ENCODE data around the gene SEPTIN14. TPM values are rescaled to one million over a fixed set of nuclear protein-coding genes. Genes with fewer than 3 reads are reported as not detected.
A peak's percentile ranks its signal among the peaks of the same experiment; 100 is the strongest.
"Not testable (repeated sequence)": the region's sequence is repeated elsewhere in the genome, so short reads cannot be mapped to it uniquely, and the experiment has no call there.

SEPTIN14 gene
- total RNA-seq, 1 experiment from 2014 or later = not detected

GRCh38 chr7:55895021-55895420 is 32.5 kb upstream of the SEPTIN14 start:
- Histone ChIP-seq H3K4me1 (ENCODE audit: insufficient read depth, low read length, poor library complexity, severe bottlenecking) (no peaks in the 10 kb centered on the region), H3K4me3 (ENCODE audit: low read depth, low read length, poor library complexity, severe bottlenecking) (no peak overlapping the region), H3K36me3 (ENCODE audit: insufficient read depth, low read length, poor library complexity, severe bottlenecking) (no peaks in the 10 kb centered on the region), H3K9me3 (ENCODE audit: low read depth, low read length, poor library complexity, severe bottlenecking) (no peaks in the 10 kb centered on the region), H3K27ac (ENCODE audit: low read depth, low read length, poor library complexity, severe bottlenecking) (no peak overlapping the region), H3K27me3 (replicated peaks; ENCODE audit: insufficient read depth, low read depth, low read length, poor library complexity) (no peaks in the 10 kb centered on the region)
- ChIA-PET POLR2A (ENCODE audit: low non-redundant PET) (no interaction called here), CTCF (no interaction called here)
- no peak for TF ChIP-seq CTCF (conservative IDR thresholded peaks at IDR 0.05; ENCODE audit: low read depth, low read length)
- intact Hi-C loops (cut with micrococcal nuclease; ENCODE audit: unreplicated experiment) = no loop called here
- no peak for DNase-seq (ENCODE audit: low spot score)
- BruUV-seq (replicated peaks) = no TSS peak

GRCh38 chr7:55893940-55894339 is 31.4 kb upstream of the SEPTIN14 start:
- DNase-seq (ENCODE audit: low spot score) = no peak
- H3K36me3 ChIP-seq (ENCODE audit: insufficient read depth, low read length, poor library complexity, severe bottlenecking) = no peaks in the 10 kb centered on the region
- H3K27ac ChIP-seq (ENCODE audit: low read depth, low read length, poor library complexity, severe bottlenecking) = no peak overlapping the region
- TF ChIP-seq CTCF (conservative IDR thresholded peaks at IDR 0.05; ENCODE audit: low read depth, low read length) = no peak
- POLR2A ChIA-PET (ENCODE audit: low non-redundant PET) = no interaction called here
- H3K4me3 ChIP-seq (ENCODE audit: low read depth, low read length, poor library complexity, severe bottlenecking) = no peak overlapping the region
- no TSS peak for BruUV-seq (replicated peaks)
- CTCF ChIA-PET = no interaction called here
- no peaks in the 10 kb centered on the region for H3K27me3 ChIP-seq (replicated peaks; ENCODE audit: insufficient read depth, low read depth, low read length, poor library complexity)
- no peaks in the 10 kb centered on the region for H3K4me1 ChIP-seq (ENCODE audit: insufficient read depth, low read length, poor library complexity, severe bottlenecking)
- intact Hi-C loops (cut with micrococcal nuclease; ENCODE audit: unreplicated experiment) = no loop called here
- H3K9me3 ChIP-seq (ENCODE audit: low read depth, low read length, poor library complexity, severe bottlenecking) = no peaks in the 10 kb centered on the region

- H3K9me3 ChIP-seq (ENCODE audit: low read depth, low read length, poor library complexity, severe bottlenecking); BruUV-seq (replicated peaks); H3K36me3 ChIP-seq (ENCODE audit: insufficient read depth, low read length, poor library complexity, severe bottlenecking); H3K4me1 ChIP-seq (ENCODE audit: insufficient read depth, low read length, poor library complexity, severe bottlenecking); intact Hi-C loops (cut with micrococcal nuclease; ENCODE audit: unreplicated experiment); H3K27ac ChIP-seq (ENCODE audit: low read depth, low read length, poor library complexity, severe bottlenecking); H3K27me3 ChIP-seq (replicated peaks; ENCODE audit: insufficient read depth, low read depth, low read length, poor library complexity); POLR2A ChIA-PET (ENCODE audit: low non-redundant PET); CTCF ChIA-PET; DNase-seq (ENCODE audit: low spot score): not testable (repeated sequence)
- H3K4me3 ChIP-seq (ENCODE audit: low read depth, low read length, poor library complexity, severe bottlenecking) = peak overlapping the region; percentile 55
Observed at GRCh38 chr7:55888378-55888777, 25.8 kb upstream of the SEPTIN14 start.

- intact Hi-C loops (cut with micrococcal nuclease; ENCODE audit: unreplicated experiment) = no loop called here
- Histone ChIP-seq H3K4me1 (ENCODE audit: insufficient read depth, low read length, poor library complexity, severe bottlenecking) (no peaks in the 10 kb centered on the region), H3K36me3 (ENCODE audit: insufficient read depth, low read length, poor library complexity, severe bottlenecking) (no peaks in the 10 kb centered on the region), H3K27me3 (replicated peaks; ENCODE audit: insufficient read depth, low read depth, low read length, poor library complexity) (no peaks in the 10 kb centered on the region), H3K4me3 (ENCODE audit: low read depth, low read length, poor library complexity, severe bottlenecking) (peak overlapping the region; percentile 55), H3K27ac (ENCODE audit: low read depth, low read length, poor library complexity, severe bottlenecking) (peak overlapping the region; percentile 61), H3K9me3 (ENCODE audit: low read depth, low read length, poor library complexity, severe bottlenecking) (no peaks in the 10 kb centered on the region)
- POLR2A ChIA-PET (ENCODE audit: low non-redundant PET) = no interaction called here
- CTCF ChIA-PET = no interaction called here
- peak; percentile 17 for DNase-seq (ENCODE audit: low spot score)
- no peak for TF ChIP-seq EZH2 (IDR thresholded peaks at IDR 0.05; ENCODE audit: borderline replicate concordance, low read depth, low read length, poor library complexity, severe bottlenecking)
- no peak for TF ChIP-seq CTCF (conservative IDR thresholded peaks at IDR 0.05; ENCODE audit: low read depth, low read length)
- BruUV-seq (replicated peaks) = TSS peak; percentile 66
Observed at GRCh38 chr7:55887821-55888247, 25.3 kb upstream of the SEPTIN14 start.
